Uterus (tissue), 4 donors: Measurements from ENCODE around the gene ARL6IP4. TPM values are rescaled to one million over a fixed set of nuclear protein-coding genes. Genes with fewer than 3 reads are reported as not detected.

Source experiments
- DNase-seq, 2 donors: peaks; one replicate each; pipeline ENCODE4 v3.0.0-alpha.2; 2019 to 2020
- H3K27ac ChIP-seq, 2 donors: fragments of 200-600 bp; sonication (generic); 1 replicate in 1 of 2; 2 replicates in 1 of 2; pipeline ENCODE4 v1.5.1; 2016 to 2018
- H3K27me3 ChIP-seq, 2 donors: fragments of 200-600 bp; sonication (generic); one replicate each; pipeline ENCODE4 v1.5.1; 2018 to 2019; ENCODE audit warnings: control low read depth in 1 of 2
- H3K36me3 ChIP-seq, 2 donors: fragments of 200-600 bp; sonication (generic); one replicate each; pipeline ENCODE4 v1.5.1; 2019; ENCODE audit warnings: control low read depth in 1 of 2
- H3K4me1 ChIP-seq, 2 donors: fragments of 200-600 bp; sonication (generic); one replicate each; pipeline ENCODE4 v1.5.1; 2018 to 2019; ENCODE audit warnings: control low read depth in 1 of 2
- H3K4me3 ChIP-seq, 2 donors: fragments of 200-600 bp; sonication (generic); 1 replicate in 1 of 2; 2 replicates in 1 of 2; pipeline ENCODE4 v1.5.1; 2018 to 2019; ENCODE audit warnings: mild to moderate bottlenecking in 1 of 2
- H3K9me3 ChIP-seq, 2 donors: fragments of 200-600 bp; sonication (generic); one replicate each; pipeline ENCODE4 v1.5.1; 2019; ENCODE audit warnings: control low read depth in 1 of 2
- CTCF ChIP-seq, 4 experiments: fragments of 200-600 bp in 2 of 4; fragments of 450-650 bp in 2 of 4; sonication (generic) in 2 of 4; IDR thresholded peaks; one replicate each; pipeline ENCODE4 v1.5.1; 2016 to 2019; ENCODE audit warnings: antibody characterized with exemption in 4 of 4, mild to moderate bottlenecking in 2 of 4, moderate library complexity in 1 of 4
- POLR2A ChIP-seq, 2 donors: fragments of 450-650 bp; IDR thresholded peaks; one replicate each; pipeline ENCODE4 v1.6.1; 2016; ENCODE audit warnings: antibody characterized with exemption in 2 of 2, mild to moderate bottlenecking in 1 of 2, moderate library complexity in 1 of 2
- intact Hi-C: fragments of 100-400 bp; cut with DNase I; formaldehyde crosslinking; loops from one replicate; pipeline ENCODE4 v1.15.1; 2023; ENCODE audit warnings: low total_unique reads
- total RNA-seq, 4 donors: library from RNA; depleted of rRNA in 3 of 4; stranded (reverse); fragments of >200 nt in 3 of 4; gene quantifications; one replicate each; pipeline versions ENCODE4 v1.1.0 to v1.2.4, GENCODE V29; 2014 to 2023
- donor health status: DM: yes; HTN: yes; CAD: no.

The ARL6IP4 gene
- total RNA-seq, 4 donors from 2014 or later, result 85.9 to 314 (median 207) TPM

- TF ChIP-seq POLR2A (IDR thresholded peaks at IDR 0.05), result no peak
- no peak for TF ChIP-seq CTCF (IDR thresholded peaks at IDR 0.05)
- Histone ChIP-seq H3K27me3 (no peaks in the 10 kb centered on the region), H3K9me3 (no peaks in the 10 kb centered on the region), H3K4me3 (no peak overlapping the region), H3K27ac (no peak overlapping the region), H3K4me1 (no peaks in the 10 kb centered on the region), H3K36me3 (no peaks in the 10 kb centered on the region)
- intact Hi-C loops, result no loop called here
- no peak for DNase-seq
Measured at GRCh38 chr12:122999986-123000420, 19.5 kb downstream of the ARL6IP4 start.

DNA sequence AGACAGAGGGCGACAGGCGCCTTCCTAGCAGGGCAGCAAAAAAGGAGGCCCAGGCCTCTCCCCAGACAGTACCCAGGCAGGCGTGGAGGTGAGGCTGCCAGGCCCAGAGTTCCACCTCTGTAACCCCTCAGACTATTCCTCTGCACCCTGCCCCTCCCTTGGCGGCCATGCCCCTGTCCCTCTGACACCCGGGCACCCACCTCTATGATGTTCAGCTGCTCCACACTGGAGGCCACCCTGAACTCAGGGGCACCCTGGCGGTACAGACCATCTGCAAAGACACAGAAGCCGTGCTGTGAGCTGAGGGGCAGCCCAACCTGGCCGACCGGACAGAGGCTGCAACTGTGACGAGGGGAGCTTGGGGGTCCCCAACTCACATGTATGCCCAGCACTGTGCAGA, 20.1 kb downstream of the ARL6IP4 start:
- H3K36me3 ChIP-seq, result no peaks in the 10 kb centered on the region
- intact Hi-C loops, result no loop called here
- H3K9me3 ChIP-seq, result no peaks in the 10 kb centered on the region
- no peak overlapping the region for H3K4me3 ChIP-seq
- no peak overlapping the region for H3K27ac ChIP-seq
- H3K4me1 ChIP-seq, result no peaks in the 10 kb centered on the region
- no peak for DNase-seq
- no peaks in the 10 kb centered on the region for H3K27me3 ChIP-seq
- no peak for TF ChIP-seq CTCF (IDR thresholded peaks at IDR 0.05)
- no peak for TF ChIP-seq POLR2A (IDR thresholded peaks at IDR 0.05)

GRCh38 chr12:123001464-123001863, 21.0 kb downstream of the ARL6IP4 start:
- no peak overlapping the region for H3K27ac ChIP-seq
- no peaks in the 10 kb centered on the region for H3K36me3 ChIP-seq
- H3K9me3 ChIP-seq, result no peaks in the 10 kb centered on the region
- H3K4me1 ChIP-seq, result no peaks in the 10 kb centered on the region
- no peaks in the 10 kb centered on the region for H3K27me3 ChIP-seq
- intact Hi-C loops, result no loop called here
- no peak for DNase-seq
- no peak overlapping the region for H3K4me3 ChIP-seq
- no peak for TF ChIP-seq CTCF (IDR thresholded peaks at IDR 0.05)
- no peak for TF ChIP-seq POLR2A (IDR thresholded peaks at IDR 0.05)

DNA sequence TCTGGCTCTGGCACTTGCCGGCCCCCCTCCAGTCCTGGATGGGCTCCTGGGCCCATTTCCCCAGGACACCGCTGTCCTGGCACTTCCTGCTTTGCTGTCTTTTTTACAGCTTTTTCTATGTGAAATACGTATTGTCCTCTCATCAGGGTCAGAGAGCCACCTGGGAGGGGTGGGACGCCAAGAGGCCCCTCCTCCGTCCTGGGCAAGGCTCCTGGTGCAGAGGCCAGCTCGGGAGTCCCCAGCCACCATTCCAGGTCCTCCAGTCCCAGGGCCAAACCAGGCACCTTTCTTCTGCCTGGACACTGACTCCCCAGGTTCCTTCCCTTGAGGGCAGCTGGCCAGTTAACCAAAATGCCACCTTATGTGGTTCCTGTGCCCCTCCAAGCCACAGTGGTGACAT, 22.8 kb downstream of the ARL6IP4 start:
- intact Hi-C loops, result no loop called here
- TF ChIP-seq POLR2A (IDR thresholded peaks at IDR 0.05) (no peak), CTCF (IDR thresholded peaks at IDR 0.05) (no peak)
- Histone ChIP-seq H3K9me3 (no peaks in the 10 kb centered on the region), H3K4me3 (no peak overlapping the region), H3K27ac (no peak overlapping the region), H3K4me1 (no peaks in the 10 kb centered on the region), H3K27me3 (no peaks in the 10 kb centered on the region), H3K36me3 (no peaks in the 10 kb centered on the region)
- DNase-seq, result no peak

GRCh38 chr12:123004287-123004686, 23.8 kb downstream of the ARL6IP4 start:
- DNase-seq, result no peak
- TF ChIP-seq POLR2A (IDR thresholded peaks at IDR 0.05) (no peak), CTCF (IDR thresholded peaks at IDR 0.05) (no peak)
- Histone ChIP-seq H3K27ac (no peak overlapping the region), H3K36me3 (no peaks in the 10 kb centered on the region), H3K27me3 (no peaks in the 10 kb centered on the region), H3K9me3 (no peaks in the 10 kb centered on the region), H3K4me1 (no peaks in the 10 kb centered on the region), H3K4me3 (no peak overlapping the region)
- intact Hi-C loops, result no loop called here
